Heart right ventricle (tissue), 16 donors: Measurements from ENCODE around the gene NSG1. TPM values are rescaled to one million over a fixed set of nuclear protein-coding genes. Genes with fewer than 3 reads are reported as not detected.

Source experiments
- ATAC-seq, 8 donors: fragments of 200-7000 bp; cut with Tn5 transposase; one replicate each; pipeline ENCODE4 v1.9.1; 2020; ENCODE audit warnings: mild to moderate bottlenecking in 8 of 8, moderate library complexity in 8 of 8, moderate number of reproducible peaks in 1 of 8
- DNase-seq, 2 donors: peaks; one replicate each; pipeline ENCODE4 v3.0.0-alpha.2; 2020
- H3K27ac ChIP-seq, 10 donors: fragments of 200-600 bp; sonication (generic) in 2 of 10; one replicate each; pipeline versions ENCODE4 v1.5.0 to v1.8.0; 2020 to 2022; ENCODE audit warnings: mild to moderate bottlenecking in 3 of 10
- H3K27me3 ChIP-seq, 7 donors: fragments of 200-600 bp; one replicate each; pipeline ENCODE4 v1.8.0; 2021 to 2022; ENCODE audit warnings: mild to moderate bottlenecking in 2 of 7
- H3K36me3 ChIP-seq, 9 donors: fragments of 200-600 bp; sonication (generic) in 1 of 9; one replicate each; pipeline versions ENCODE4 v1.5.0 to v1.8.0; 2020 to 2022; ENCODE audit warnings: mild to moderate bottlenecking in 2 of 9
- H3K4me1 ChIP-seq, 9 donors: fragments of 200-600 bp; sonication (generic) in 1 of 9; one replicate each; pipeline versions ENCODE4 v1.5.0 to v1.8.0; 2020 to 2022; ENCODE audit warnings: mild to moderate bottlenecking in 4 of 9
- H3K4me3 ChIP-seq, 10 donors: fragments of 200-600 bp; sonication (generic) in 2 of 10; one replicate each; pipeline versions ENCODE4 v1.5.0 to v1.8.0; 2020 to 2022; ENCODE audit warnings: mild to moderate bottlenecking in 7 of 10, moderate library complexity in 2 of 10
- H3K9me3 ChIP-seq, 11 donors: fragments of 200-600 bp in 10 of 11; sonication (generic) in 2 of 11; one replicate each; pipeline versions ENCODE4 v1.5.0 to v1.8.0; 2013 to 2022; ENCODE audit warnings: mild to moderate bottlenecking in 2 of 11, control low read depth in 1 of 11, moderate library complexity in 1 of 11
- WGBS, 2 donors: extraction: QIAGEN DNeasy Blood & Tissue Kit; methylation state at CpG; one replicate each; pipeline ENCODE4 v1.1.7; 2013; ENCODE audit warnings: inconsistent platforms in 1 of 2; 5-methylcytosine and 5-hydroxymethylcytosine counted together
- intact Hi-C, 10 donors: fragments of 100-400 bp; cut with DNase I; formaldehyde crosslinking; loops; one replicate each; pipeline versions ENCODE4 v1.11.1 to v1.14.2; 2022
- polyA plus RNA-seq, 2 donors: library from polyadenylated mRNA; stranded (reverse); fragments of 200-250 nt; gene quantifications; one replicate each; pipeline ENCODE4 v1.2.3, GENCODE V29; 2013
- total RNA-seq, 10 donors: library from RNA; stranded (reverse); fragmentation: NEBNext Ultra II Directional in 3 of 10; extraction: Animal tissue kit (Norgen Biotek cat#: 25700) in 3 of 10; gene quantifications; one replicate each; pipeline versions ENCODE4 v1.2.1 to v1.2.4, GENCODE V29; 2021 to 2023
- TF ChIP-seq, protein P1 (sequence below), 9 donors: fragments of 200-600 bp; sonication (generic) in 2 of 9; IDR thresholded peaks; one replicate each; pipeline versions ENCODE4 v1.5.0 to v1.8.0; 2021 to 2022; ENCODE audit warnings: antibody characterized with exemption in 9 of 9, mild to moderate bottlenecking in 5 of 9, moderate library complexity in 1 of 9
- donor health status: Arrhythmogenic right ventricular cardiomyopathy.
- donor health status: ischemic (EF 13 %, LVEDD 7.1; RV severe dilation, severe dysfunction).
- donor health status: healthy with polysubstance abuse.
- donor health status: DM: no; HTN: yes; CAD: no.
- donor health status: DM: no; HTN: no; CAD: no.
- donor health status: ischemic (EF 25% LVEDD 6.9; RV normal size, moderate dysfunction).
- donor health status: ischemic (EF 25% LVEDD 5.7; RV mildly dilated, moderate dysfunction).
- donor health status: healthy.
- donor health status: DM: yes; HTN: yes; CAD: no.
- donor health status: Ischemic cardiomyopathy.
- donor health status: ischemic (EF 35%, LVEDD 5.7; RV mildly dilated, moderate dysfunction).
- donor health status: nonischemic (EF 11% LVEDD 7.7; RV severe dilation, severe dysfunction).
- donor health status: DM: yes; HTN: yes; CAD: no.
- donor health status: PGD.
- donor health status: ischemic (EF 29% LVEDD 5.4; RV normal size, mild dysfunction).
- donor health status: nonischemic (EF 23%, LVEDD 6.1; RV moderate dilation, normal function).

The NSG1 gene
- total and polyA plus RNA-seq, 12 donors, result 1.4 to 10.5 (median 3.4) TPM

DNA sequence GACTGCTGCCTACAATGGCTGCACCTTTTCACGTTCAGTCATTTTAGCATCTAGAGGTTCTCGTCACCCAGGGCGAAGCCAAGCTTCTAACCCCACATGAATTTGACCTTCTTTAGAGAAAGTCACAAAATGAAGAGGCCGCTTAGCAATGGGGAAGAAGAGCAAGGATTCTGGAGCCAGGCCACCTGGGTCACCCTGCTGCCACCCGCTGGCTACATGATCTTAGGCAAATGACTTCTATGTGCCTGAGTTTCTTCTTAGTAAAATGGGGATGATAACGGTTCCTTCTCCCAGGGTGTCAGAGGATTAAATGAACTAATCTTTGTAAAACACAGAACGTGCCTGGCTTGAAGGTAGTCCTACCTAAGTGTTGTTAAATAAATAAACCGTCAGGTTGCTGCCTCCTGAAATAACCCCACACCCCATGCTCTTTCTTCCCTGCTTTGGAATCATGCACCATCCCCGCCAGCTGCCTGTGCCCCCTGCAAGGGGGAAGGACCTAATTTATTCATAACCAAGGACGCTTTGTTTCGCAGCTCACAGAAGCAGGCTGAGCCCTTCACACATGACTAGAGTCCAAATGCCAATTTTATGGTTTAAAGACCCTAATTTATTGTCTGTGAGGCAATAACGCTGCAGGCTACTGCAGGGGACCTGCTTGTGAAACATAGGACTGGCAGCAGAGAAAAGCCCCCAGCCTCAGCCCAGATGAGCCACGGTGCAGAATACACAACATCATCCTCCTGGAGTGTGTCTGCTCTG, 28.6 kb upstream of the NSG1 start:
- Histone ChIP-seq H3K27ac (no peak overlapping the region), H3K36me3 (no peaks in the 10 kb centered on the region), H3K4me3 (no peak overlapping the region), H3K4me1 (no peaks in the 10 kb centered on the region), H3K9me3 (no peaks in the 10 kb centered on the region), H3K27me3 (peaks cover 0 to 61% (median 20%) of the 10 kb centered on the region in 7 donors)
- no peak for DNase-seq
- no peak for ATAC-seq
- intact Hi-C loops, result no loop called here
- WGBS, 2 donors, result 76 to 77% methylated on average over 13 of the region's 13 CpGs
- TF ChIP-seq, protein P1, sequence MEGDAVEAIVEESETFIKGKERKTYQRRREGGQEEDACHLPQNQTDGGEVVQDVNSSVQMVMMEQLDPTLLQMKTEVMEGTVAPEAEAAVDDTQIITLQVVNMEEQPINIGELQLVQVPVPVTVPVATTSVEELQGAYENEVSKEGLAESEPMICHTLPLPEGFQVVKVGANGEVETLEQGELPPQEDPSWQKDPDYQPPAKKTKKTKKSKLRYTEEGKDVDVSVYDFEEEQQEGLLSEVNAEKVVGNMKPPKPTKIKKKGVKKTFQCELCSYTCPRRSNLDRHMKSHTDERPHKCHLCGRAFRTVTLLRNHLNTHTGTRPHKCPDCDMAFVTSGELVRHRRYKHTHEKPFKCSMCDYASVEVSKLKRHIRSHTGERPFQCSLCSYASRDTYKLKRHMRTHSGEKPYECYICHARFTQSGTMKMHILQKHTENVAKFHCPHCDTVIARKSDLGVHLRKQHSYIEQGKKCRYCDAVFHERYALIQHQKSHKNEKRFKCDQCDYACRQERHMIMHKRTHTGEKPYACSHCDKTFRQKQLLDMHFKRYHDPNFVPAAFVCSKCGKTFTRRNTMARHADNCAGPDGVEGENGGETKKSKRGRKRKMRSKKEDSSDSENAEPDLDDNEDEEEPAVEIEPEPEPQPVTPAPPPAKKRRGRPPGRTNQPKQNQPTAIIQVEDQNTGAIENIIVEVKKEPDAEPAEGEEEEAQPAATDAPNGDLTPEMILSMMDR (IDR thresholded peaks at IDR 0.05), result no peak

DNA sequence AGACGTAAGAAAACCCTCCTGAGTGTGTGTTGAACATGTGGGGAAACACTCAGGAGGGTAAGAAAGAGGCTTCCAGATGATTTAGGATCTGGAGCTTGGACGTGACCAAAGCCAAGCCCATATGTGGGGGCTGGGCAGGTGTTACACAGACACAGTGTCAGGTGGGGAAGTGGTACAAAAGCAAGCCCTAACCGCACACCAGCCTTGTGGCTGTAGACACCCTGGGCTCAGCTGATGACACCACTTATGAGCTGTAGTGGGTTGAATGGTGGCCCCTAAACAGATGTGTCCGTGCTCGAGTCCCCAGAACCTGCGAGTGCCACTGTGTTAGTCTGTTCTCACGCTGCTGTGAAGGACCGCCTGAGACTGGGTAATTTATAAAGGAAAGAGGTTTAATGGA, 25.0 kb upstream of the NSG1 start:
- Histone ChIP-seq H3K4me3 (no peak overlapping the region), H3K27me3 (peaks cover 0 to 59% (median 22%) of the 10 kb centered on the region in 7 donors), H3K9me3 (peaks cover 0 to 13% (median 0%) of the 10 kb centered on the region in 11 donors), H3K36me3 (no peaks in the 10 kb centered on the region), H3K27ac (no peak overlapping the region), H3K4me1 (no peaks in the 10 kb centered on the region)
- TF ChIP-seq, protein P1 (IDR thresholded peaks at IDR 0.05), result no peak
- DNase-seq, result no peak
- 81 to 82% methylated on average over 8 of the region's 8 CpGs for WGBS, 2 donors
- no peak for ATAC-seq
- intact Hi-C loops, result no loop called here

DNA sequence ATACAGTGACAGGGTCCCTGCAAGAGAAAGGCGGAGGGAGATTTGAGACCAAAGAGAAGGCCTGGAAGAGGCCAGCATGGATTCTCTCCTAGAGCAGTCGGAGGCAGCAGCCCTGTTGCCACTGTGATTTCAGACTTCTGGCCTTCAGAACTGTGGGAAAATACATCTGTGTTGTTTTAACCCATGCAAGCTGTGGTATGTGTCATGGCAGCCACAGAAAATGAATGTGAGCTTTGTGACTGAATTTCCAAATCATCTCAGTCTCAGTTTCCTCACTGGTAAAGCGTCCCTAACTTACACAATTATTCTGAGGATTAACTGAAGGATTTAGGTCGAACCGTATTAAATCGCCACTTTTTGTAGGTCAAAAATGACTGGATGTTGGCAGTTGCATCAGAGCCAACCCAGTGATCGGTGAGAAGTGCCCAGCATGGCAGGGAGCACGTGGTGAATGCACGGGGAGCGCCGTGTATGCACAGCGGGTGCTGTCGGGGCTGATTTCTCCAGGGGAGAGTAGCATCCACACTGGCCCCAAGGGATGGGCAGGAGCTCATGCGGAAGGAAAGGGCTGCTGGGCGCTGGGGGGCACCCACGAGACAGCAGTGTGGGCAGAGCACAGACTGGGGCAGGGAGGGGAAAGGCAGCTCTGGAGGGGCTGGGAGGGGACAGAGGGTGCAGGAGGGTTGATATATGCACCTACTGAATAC, 23.8 kb upstream of the NSG1 start:
- WGBS, 2 donors, result 70 to 77% methylated on average over 16 of the region's 16 CpGs
- Histone ChIP-seq H3K27ac (no peak overlapping the region), H3K4me1 (no peaks in the 10 kb centered on the region), H3K36me3 (no peaks in the 10 kb centered on the region), H3K27me3 (peaks cover 0 to 50% (median 12%) of the 10 kb centered on the region in 7 donors), H3K4me3 (no peak overlapping the region), H3K9me3 (peaks cover 0 to 13% (median 0%) of the 10 kb centered on the region in 11 donors)
- ATAC-seq, result peak in 1 of 8 donors; percentile 44
- TF ChIP-seq, protein P1 (IDR thresholded peaks at IDR 0.05), result no peak
- intact Hi-C loops, result no loop called here
- no peak for DNase-seq

DNA sequence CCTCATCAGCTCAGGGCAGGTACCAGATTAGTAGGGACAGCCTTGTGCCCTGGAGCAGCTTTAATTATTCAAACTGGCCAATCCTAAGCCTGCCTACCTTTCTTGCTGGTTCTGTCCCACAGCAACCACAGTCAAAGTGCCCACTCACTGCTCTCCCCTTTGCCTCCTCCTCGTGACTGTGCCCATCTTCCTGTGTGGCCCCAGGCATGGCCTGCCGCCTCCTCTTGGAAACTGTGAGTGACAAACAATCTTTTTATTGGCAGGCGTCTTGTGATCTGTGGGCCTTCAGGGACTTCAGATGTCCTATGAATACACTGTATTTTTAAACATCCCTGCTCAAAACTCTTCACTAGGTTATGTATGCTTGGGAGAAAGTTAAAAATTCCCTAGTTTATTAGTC, 22.8 kb upstream of the NSG1 start:
- no peak for ATAC-seq
- Histone ChIP-seq H3K36me3 (no peaks in the 10 kb centered on the region), H3K4me1 (no peaks in the 10 kb centered on the region), H3K9me3 (peaks cover 0 to 13% (median 0%) of the 10 kb centered on the region in 11 donors), H3K27ac (no peak overlapping the region), H3K4me3 (no peak overlapping the region), H3K27me3 (peaks cover 0 to 40% (median 4%) of the 10 kb centered on the region in 7 donors)
- TF ChIP-seq, protein P1 (IDR thresholded peaks at IDR 0.05), result no peak
- DNase-seq, result no peak
- 71 to 75% methylated on average over 3 of the region's 3 CpGs for WGBS, 2 donors
- intact Hi-C loops, result no loop called here
